H1 (cell line): ENCODE data around the gene LRRC4C.

ENCODE experiments used
- POLR2AphosphoS5 ChIP-seq: IDR thresholded peaks from 2 replicates; pipeline ENCODE4 v1.6.1; 2011; ENCODE audit warnings: low read depth, low read length
- TF ChIP-seq, protein P1 (sequence below), 3 experiments: IDR thresholded peaks; 1 replicate in 2 of 3; 2 replicates in 1 of 3; pipeline versions ENCODE4 v1.5.1 to v1.6.1; 2011; ENCODE audit warnings: low read length in 3 of 3, mild to moderate bottlenecking in 3 of 3, inconsistent platforms in 2 of 3, low read depth in 1 of 3, moderate library complexity in 1 of 3; ENCODE audit not compliant: insufficient read depth in 1 of 3; ENCODE audit errors: control extremely low read depth in 1 of 3
- TF ChIP-seq, protein P2 (sequence below): IDR thresholded peaks from 2 replicates; pipeline ENCODE4 v1.6.1; 2012; ENCODE audit warnings: inconsistent platforms

DNA sequence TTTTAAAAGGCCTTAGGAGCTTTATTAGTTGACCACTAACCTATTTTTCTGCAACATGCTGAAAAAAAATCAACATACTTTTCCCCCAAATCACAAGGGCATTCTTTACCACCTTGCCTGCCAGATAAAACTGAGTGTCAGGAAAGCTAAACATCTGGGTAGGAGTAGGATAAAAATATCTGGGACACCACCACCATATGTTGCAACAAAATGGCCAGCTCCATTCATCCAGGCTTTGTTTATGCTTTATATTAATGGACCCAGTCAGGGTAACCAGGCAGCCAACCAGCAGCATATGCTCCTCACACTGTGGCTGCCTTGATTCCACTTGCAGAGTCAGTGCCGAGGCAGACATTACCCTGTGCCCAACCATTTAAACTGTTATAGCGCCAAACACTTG lies 1024.5 kb downstream of the LRRC4C start:
- no peak for TF ChIP-seq POLR2AphosphoS5
- TF ChIP-seq, protein P1, sequence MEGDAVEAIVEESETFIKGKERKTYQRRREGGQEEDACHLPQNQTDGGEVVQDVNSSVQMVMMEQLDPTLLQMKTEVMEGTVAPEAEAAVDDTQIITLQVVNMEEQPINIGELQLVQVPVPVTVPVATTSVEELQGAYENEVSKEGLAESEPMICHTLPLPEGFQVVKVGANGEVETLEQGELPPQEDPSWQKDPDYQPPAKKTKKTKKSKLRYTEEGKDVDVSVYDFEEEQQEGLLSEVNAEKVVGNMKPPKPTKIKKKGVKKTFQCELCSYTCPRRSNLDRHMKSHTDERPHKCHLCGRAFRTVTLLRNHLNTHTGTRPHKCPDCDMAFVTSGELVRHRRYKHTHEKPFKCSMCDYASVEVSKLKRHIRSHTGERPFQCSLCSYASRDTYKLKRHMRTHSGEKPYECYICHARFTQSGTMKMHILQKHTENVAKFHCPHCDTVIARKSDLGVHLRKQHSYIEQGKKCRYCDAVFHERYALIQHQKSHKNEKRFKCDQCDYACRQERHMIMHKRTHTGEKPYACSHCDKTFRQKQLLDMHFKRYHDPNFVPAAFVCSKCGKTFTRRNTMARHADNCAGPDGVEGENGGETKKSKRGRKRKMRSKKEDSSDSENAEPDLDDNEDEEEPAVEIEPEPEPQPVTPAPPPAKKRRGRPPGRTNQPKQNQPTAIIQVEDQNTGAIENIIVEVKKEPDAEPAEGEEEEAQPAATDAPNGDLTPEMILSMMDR (IDR thresholded peaks at IDR 0.05; ENCODE audit: control extremely low read depth in 1 of 3, insufficient read depth in 1 of 3, low read depth in 1 of 3, low read length in 3 of 3): no peak
- TF ChIP-seq, protein P2, sequence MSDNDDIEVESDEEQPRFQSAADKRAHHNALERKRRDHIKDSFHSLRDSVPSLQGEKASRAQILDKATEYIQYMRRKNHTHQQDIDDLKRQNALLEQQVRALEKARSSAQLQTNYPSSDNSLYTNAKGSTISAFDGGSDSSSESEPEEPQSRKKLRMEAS: no peak
